Measurements from ENCODE around the gene F2R. TPM values are rescaled to one million over a fixed set of nuclear protein-coding genes. Genes with fewer than 3 reads are reported as not detected.
A peak's percentile ranks its signal among the peaks of the same experiment; 100 is the strongest.
"Not testable (repeated sequence)": the region's sequence is repeated elsewhere in the genome, so short reads cannot be mapped to it uniquely, and the experiment has no call there.

F2R gene
- total RNA-seq, 6 experiments from 2014 or later: 47.0 to 73.5 (median 65.5) TPM

GRCh38 chr5:76736679-76737556 lies 21.0 kb downstream of the F2R start:
- DNase-seq: no peak
- TF ChIP-seq CTCF (IDR thresholded peaks at IDR 0.05): no peak
- H3K27me3 Mint-ChIP-seq (ENCODE audit: insufficient read depth): no peaks in the 10 kb centered on the region; the same call in 1 of the 2 replicates
- H3K27ac Mint-ChIP-seq: peak overlapping the region; percentile 16; the same call in 1 of the 2 replicates
- H3K36me3 Mint-ChIP-seq (ENCODE audit: low read depth): peaks cover 27% of the 10 kb centered on the region
- H3K9me3 Mint-ChIP-seq: no peaks in the 10 kb centered on the region
- no peak overlapping the region for H3K4me3 Mint-ChIP-seq
- H3K4me1 Mint-ChIP-seq (ENCODE audit: low read depth): peaks cover 36% of the 10 kb centered on the region

GRCh38 chr5:76737846-76738245 lies 21.9 kb downstream of the F2R start:
- H3K27me3 Mint-ChIP-seq (ENCODE audit: insufficient read depth): no peaks in the 10 kb centered on the region; the same call in 1 of the 2 replicates
- H3K27ac Mint-ChIP-seq: peak overlapping the region; percentile 94
- H3K4me1 Mint-ChIP-seq (ENCODE audit: low read depth): peaks cover 45% of the 10 kb centered on the region
- H3K4me3 Mint-ChIP-seq: no peak overlapping the region
- peaks cover 20% of the 10 kb centered on the region for H3K36me3 Mint-ChIP-seq (ENCODE audit: low read depth)
- no peak for DNase-seq
- no peaks in the 10 kb centered on the region for H3K9me3 Mint-ChIP-seq
- TF ChIP-seq CTCF (IDR thresholded peaks at IDR 0.05): no peak

GRCh38 chr5:76741506-76741905 lies 25.6 kb downstream of the F2R start:
- H3K36me3 Mint-ChIP-seq (ENCODE audit: low read depth); DNase-seq; H3K9me3 Mint-ChIP-seq; H3K27ac Mint-ChIP-seq; H3K27me3 Mint-ChIP-seq (ENCODE audit: insufficient read depth); H3K4me3 Mint-ChIP-seq: not testable (repeated sequence)
- H3K4me1 Mint-ChIP-seq (ENCODE audit: low read depth): peaks cover 49% of the 10 kb centered on the region

DNA sequence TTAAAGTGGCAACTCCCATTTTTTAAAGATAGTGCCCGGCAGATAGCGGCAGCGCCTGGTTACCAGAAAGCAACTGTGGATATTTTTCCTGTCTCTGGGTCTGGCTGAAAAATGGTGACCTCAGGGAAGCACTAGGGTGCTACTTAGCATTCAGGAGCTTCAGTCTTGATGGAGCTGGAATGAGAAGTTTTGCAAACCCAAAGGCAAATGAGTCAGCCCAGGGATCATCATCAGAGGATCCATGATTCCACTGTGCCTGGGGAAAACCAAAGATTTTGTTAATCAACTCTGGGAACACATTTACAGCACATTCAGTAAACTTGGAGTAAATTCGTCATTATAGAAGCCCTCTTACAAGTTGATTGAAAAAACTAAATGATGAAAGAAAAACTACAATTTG lies 26.7 kb downstream of the F2R start:
- Mint-ChIP-seq H3K9me3 (no peaks in the 10 kb centered on the region), H3K4me3 (no peak overlapping the region), H3K27me3 (ENCODE audit: insufficient read depth) (no peaks in the 10 kb centered on the region), H3K4me1 (ENCODE audit: low read depth) (peaks cover 41% of the 10 kb centered on the region), H3K36me3 (ENCODE audit: low read depth) (no peaks in the 10 kb centered on the region), H3K27ac (peak overlapping the region; percentile 67)
- TF ChIP-seq CTCF (IDR thresholded peaks at IDR 0.05): no peak
- DNase-seq: peak; percentile 65

GRCh38 chr5:76744632-76745031 lies 28.7 kb downstream of the F2R start:
- Mint-ChIP-seq H3K4me1 (ENCODE audit: low read depth) (peaks cover 22% of the 10 kb centered on the region), H3K36me3 (ENCODE audit: low read depth) (no peaks in the 10 kb centered on the region), H3K4me3 (no peak overlapping the region), H3K27ac (no peak overlapping the region), H3K27me3 (ENCODE audit: insufficient read depth) (peaks cover 1% of the 10 kb centered on the region; the same call in 1 of the 2 replicates), H3K9me3 (no peaks in the 10 kb centered on the region)
- no peak for DNase-seq
- TF ChIP-seq CTCF (IDR thresholded peaks at IDR 0.05): no peak

DNA sequence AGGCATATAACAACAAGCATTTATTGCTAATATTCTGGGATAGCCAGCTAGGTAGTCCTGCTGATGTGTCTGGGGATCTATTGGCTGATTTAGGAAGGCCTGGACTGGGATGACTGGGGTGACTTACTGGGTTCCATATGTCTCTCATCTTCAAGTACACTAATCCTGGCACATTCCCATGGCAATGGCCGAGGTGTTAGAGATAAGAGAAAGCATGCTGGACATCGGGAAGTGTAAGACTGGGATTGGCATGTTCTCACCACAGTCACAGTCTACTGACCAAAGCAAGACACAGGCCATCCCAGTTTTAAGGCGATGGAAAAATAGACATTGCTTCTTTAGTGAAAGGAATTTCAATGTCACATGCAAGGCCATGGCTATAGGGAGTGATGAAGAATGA lies 29.7 kb downstream of the F2R start:
- Mint-ChIP-seq H3K9me3 (no peaks in the 10 kb centered on the region), H3K27me3 (ENCODE audit: insufficient read depth) (peaks cover 1% of the 10 kb centered on the region; the same call in 1 of the 2 replicates), H3K36me3 (ENCODE audit: low read depth) (no peaks in the 10 kb centered on the region), H3K27ac (no peak overlapping the region), H3K4me3 (no peak overlapping the region), H3K4me1 (ENCODE audit: low read depth) (peaks cover 19% of the 10 kb centered on the region)
- no peak for DNase-seq
- TF ChIP-seq CTCF (IDR thresholded peaks at IDR 0.05): no peak
